GM18519 (cell line): Measurements from ENCODE around the gene RPS6KA1.

ENCODE experiments used
- ATAC-seq: cut with Tn5 transposase; IDR thresholded peaks from one replicate; pipeline ENCODE4 v1.9.1; 2021; ENCODE audit warnings: mild to moderate bottlenecking, moderate library complexity; ENCODE audit not compliant: unreplicated experiment, low FRiP score

Gene RPS6KA1

GRCh38 chr1:26552720-26553119 lies 23.2 kb downstream of the RPS6KA1 start:
- no peak for ATAC-seq

GRCh38 chr1:26553942-26554682 lies 24.6 kb downstream of the RPS6KA1 start:
- no peak for ATAC-seq

GRCh38 chr1:26554781-26555180 lies 25.2 kb downstream of the RPS6KA1 start:
- no peak for ATAC-seq

- no peak for ATAC-seq
Measured at GRCh38 chr1:26555550-26555981, 26.0 kb downstream of the RPS6KA1 start.

- no peak for ATAC-seq
Measured at GRCh38 chr1:26556111-26556510, 26.6 kb downstream of the RPS6KA1 start.

- ATAC-seq: no peak
Measured at GRCh38 chr1:26557008-26557407, 27.4 kb downstream of the RPS6KA1 start.

- no peak for ATAC-seq
Measured at GRCh38 chr1:26558685-26559048, 29.1 kb downstream of the RPS6KA1 start.

GRCh38 chr1:26560403-26560780 lies 30.8 kb downstream of the RPS6KA1 start:
- ATAC-seq: no peak

GRCh38 chr1:26570287-26570686 lies 40.7 kb downstream of the RPS6KA1 start:
- ATAC-seq: no peak

- no peak for ATAC-seq
Measured at GRCh38 chr1:26571381-26571780, 41.8 kb downstream of the RPS6KA1 start.

GRCh38 chr1:26574018-26574417 lies 44.5 kb downstream of the RPS6KA1 start:
- ATAC-seq: no peak

- ATAC-seq: no peak
Measured at GRCh38 chr1:26574719-26575251, 45.2 kb downstream of the RPS6KA1 start.

- ATAC-seq: no peak
Measured at GRCh38 chr1:26575348-26575747, 45.8 kb downstream of the RPS6KA1 start.

- no peak for ATAC-seq
Measured at GRCh38 chr1:26578167-26578566, 48.6 kb downstream of the RPS6KA1 start.

- no peak for ATAC-seq
Measured at GRCh38 chr1:26579681-26580111, 50.1 kb downstream of the RPS6KA1 start.

GRCh38 chr1:26580116-26580515 lies 50.6 kb downstream of the RPS6KA1 start:
- ATAC-seq: no peak

GRCh38 chr1:26581287-26581651 lies 51.7 kb downstream of the RPS6KA1 start:
- ATAC-seq: no peak

GRCh38 chr1:26582053-26582835 lies 52.7 kb downstream of the RPS6KA1 start:
- ATAC-seq: no peak

- no peak for ATAC-seq
Measured at GRCh38 chr1:26582836-26583460, 53.4 kb downstream of the RPS6KA1 start.

GRCh38 chr1:26583646-26584485 lies 54.3 kb downstream of the RPS6KA1 start:
- no peak for ATAC-seq
